D341Med (cell line): ENCODE measurements around the gene CERS4.
"Not testable (repeated sequence)": the region's sequence is repeated elsewhere in the genome, so short reads cannot be mapped to it uniquely, and the experiment has no call there.

Source experiments
- DNase-seq: peaks from one replicate; pipeline ENCODE4 v3.0.0; 2012; ENCODE audit warnings: low spot score

CERS4 gene

DNA sequence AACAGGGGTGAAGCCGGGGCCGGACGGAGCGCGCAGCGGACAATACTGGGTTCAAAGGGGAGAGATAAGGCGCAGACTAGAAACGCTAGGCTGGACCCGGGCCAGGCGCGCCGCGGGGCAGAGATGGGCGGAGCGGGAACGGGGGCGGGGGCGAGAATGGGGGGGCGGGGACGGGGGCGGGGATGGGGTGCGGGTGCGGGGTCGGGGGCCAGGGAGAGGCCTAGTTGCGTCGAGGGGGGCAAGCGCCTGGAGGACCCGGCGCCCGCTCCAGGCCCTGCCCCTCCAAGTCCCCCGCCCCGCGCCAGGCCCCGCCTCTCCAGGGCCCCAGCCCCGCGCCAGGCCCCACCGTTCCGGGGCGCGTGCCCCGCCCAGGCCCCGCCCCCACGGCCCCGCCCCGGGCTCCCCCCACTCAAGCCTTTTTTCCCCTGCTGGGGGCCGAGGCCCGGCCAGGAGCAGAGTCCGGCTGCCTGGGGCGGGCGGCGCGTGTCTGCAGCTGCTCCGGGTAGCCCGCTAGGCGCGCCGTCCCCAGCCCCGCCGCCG, at the start of gene CERS4:
Gene CERS4 (plus strand): TSS at position 449 of the 540 bp plus-strand sequence. CDS start 41,707 bp downstream, outside the sequence.
- peak; percentile 97 for DNase-seq

GRCh38 chr19:8161135-8161646, 48.0 kb upstream of the CERS4 start:
- DNase-seq = peak; percentile 41

GRCh38 chr19:8163759-8164158, 45.4 kb upstream of the CERS4 start:
- no peak for DNase-seq

GRCh38 chr19:8167985-8168384, 41.2 kb upstream of the CERS4 start:
- no peak for DNase-seq

DNA sequence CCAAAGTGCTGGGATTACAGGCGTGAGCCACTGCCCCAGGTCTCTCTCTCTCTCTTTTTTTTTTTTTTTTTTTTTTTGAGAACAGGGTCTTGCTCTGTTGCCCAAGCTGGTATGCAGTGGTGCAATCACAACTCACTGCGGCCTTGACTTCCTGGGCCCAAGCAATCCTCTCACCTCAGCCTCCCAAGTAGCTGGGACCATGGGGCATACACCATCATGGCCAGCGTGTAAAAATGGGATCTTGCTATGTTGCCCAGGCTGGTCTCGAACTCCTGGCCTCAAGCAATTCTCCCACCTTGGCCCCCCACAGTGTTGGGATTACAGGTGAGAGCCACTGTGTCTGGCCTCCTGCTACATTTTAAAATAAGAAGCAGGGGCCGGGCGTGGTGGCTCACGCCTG, 40.6 kb upstream of the CERS4 start:
- DNase-seq = no peak

DNA sequence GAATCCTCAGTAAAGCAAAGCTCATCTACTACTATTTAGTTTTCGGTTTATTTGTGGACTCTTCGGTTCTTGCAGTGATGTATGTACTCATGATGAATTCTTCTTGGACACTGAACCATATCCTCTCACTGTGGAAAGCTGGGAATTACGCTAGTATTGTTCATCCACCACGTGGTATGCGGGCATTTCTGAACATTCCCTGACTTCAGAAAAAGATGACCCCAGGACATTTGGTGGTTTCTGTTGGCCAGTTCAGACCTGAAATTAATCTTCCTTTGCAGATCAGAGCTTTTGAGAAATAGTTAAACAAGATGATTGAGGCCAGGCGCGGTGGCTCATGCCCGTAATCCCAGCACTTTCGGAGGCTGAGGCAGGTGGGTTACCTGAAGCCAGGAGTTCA, 34.5 kb upstream of the CERS4 start:
- no peak for DNase-seq

- DNase-seq = no peak
Observed at GRCh38 chr19:8180018-8180417, 29.2 kb upstream of the CERS4 start.

- DNase-seq = no peak
Observed at GRCh38 chr19:8184274-8184673, 24.9 kb upstream of the CERS4 start.

DNA sequence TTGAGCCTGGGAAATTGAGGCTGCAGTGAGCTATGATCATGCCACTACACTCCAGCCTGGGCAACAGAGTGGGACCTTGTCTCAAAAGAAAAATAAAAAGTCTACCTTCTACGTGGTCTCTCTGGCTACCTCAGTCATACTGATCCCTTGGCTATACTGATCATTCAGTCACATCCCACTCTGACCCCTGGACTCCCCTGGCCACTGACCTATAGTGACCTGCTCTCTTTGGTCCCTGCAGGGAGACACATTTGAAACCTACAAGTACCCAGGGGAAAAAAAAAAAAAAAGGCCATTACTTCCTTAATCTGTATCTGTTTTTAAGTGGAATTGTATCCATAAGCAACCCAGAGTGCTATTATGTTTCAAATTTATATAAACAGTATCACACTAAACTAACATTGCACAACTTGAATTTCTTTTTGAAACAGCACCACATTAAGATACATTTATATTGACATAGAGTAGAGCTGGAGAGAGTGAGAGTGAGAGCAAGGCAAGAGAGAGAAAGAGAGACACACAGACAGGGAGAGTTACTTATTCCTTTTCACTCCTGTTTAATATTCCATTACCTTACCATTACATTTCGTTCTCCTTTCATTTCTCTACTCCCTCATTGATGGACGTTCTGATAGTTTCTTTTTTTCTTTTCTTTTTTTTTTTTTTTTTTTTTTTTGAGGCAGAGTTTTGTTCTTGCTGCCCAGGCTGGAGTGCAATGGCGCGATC, 23.7 kb upstream of the CERS4 start:
- no peak for DNase-seq

DNA sequence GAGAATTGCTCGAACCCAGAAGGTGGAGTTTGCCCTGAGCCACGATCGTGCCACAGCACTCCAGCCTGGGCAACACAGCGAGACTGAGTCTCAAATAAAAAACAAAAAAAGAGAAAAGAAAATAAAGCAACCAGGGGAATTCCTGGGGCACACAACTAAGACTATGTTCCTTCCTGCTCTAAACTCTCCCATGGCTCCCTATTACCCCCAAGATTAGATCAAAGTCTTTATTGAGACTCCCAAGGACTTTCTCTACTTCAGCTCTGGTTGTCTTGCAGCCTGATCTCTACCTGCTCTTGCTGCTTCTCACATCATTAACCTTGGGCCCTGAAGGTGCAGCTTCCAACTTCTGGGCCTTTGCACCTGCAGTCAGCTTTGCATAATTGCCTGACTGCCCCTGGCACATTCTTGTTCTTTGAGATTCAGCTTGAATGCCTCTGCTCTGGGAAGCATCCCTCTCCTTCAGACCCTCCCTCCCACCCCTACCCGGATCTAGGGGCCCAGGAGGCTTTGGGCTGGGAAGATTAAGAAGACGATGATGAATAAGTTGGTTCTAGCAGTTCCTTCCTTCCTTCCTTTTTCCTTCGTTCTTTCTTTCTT, 16.8 kb upstream of the CERS4 start:
- DNase-seq = no peak

DNA sequence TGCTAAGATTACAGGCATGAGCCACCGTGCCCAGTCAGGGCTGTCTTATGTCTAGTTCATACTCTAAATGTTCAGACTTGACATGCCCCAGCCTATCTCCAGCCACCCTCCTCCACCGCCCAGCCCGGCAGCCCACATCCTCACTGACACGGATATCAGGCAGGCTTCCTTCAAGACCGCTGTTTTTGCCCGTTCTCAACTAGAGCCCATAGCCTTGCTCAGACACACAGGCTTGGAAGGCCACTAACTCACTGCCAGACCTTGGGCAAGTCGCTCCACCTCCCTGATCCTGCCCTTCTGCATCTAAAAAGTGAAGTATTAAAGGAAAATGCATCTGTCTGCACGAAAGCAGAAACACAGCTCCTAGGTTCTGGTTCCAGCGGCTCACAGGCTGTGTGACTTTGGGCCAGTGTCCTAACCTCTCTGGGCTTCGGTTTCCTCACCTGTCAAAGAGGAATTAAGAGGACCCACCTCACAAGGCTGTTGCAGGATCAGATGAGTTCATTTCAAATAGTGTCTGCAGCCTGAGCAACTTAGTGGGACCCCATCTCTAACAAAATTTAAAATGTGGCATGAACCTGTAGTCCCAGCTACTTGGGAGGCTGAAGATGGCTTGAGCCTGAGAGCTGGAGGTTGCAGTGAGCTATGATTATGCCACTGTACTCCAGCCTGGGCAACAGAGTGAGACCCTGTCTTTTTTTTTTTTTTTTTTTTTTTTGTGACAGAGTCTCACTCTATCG, 14.5 kb upstream of the CERS4 start:
- DNase-seq = no peak

DNA sequence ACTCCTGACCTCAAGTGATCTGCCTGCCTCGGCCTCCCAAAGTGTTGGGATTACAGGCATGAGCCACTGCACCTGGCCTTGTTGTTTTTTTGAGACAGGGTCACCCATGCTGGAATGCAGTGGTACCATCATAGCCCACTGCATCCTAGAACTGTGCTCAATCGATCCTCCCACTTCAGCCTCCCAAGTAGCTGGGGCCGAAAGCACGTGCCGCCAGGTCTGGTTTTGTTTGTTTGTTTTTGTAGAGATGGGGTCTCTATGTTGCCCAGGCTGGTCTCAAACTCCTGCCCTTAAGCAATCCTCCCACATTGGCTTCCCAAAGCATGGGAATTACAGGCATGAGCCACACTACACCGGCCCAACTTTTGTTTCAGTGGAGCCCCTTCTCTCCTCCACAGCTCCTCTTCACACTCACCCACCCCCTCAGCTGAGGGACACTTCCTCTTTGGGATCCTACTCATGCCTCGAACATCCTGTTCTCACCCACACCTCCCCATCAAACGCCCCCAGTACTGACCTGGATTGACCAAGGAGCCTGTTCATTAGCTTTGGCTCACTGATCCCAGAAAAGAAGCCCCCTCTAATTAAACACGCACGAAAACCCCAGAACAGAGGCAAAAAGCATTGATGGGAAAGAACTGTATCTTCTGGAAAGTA, 12.8 kb upstream of the CERS4 start:
- DNase-seq = no peak

DNA sequence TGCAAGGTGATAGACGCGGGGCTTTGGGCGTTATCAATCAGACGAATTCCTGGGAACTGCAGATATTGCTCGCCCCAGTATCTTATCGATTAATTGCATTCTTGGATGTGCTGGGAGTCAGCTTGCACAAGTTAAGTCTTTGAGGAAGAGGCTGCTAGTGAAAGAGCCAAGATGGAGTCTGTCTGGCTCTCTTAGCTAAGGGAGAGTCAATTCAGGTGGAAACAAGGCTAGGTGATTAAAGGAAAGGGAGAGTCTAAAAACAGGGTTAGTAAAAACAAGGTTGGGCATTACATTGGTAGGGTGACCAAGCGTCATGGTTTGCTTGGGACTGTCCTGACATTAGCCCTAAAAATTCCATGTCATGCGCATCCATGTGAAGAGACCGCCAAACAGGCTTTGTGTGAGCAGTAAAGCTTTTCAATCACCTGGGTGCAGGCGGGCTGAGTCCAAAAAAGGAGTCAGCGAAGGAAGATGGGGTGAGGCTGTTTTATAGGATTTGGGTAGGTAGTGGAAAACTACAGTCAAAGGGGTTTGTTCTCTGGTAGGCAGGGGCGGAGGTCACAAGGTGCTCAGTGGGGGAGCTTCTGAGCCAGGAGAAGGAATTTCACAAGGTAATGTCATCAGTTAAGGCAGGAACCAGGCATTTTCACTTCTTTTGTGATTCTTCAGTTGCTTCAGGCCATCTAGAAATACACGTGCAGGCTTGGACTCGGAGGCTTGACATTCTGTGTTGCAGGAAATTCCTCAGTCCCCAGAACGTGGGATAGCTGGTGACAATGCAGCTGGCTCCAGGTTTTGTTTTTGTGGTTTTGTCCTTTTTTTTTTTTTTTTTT, 5.7 kb upstream of the CERS4 start:
- not testable (repeated sequence) for DNase-seq

DNA sequence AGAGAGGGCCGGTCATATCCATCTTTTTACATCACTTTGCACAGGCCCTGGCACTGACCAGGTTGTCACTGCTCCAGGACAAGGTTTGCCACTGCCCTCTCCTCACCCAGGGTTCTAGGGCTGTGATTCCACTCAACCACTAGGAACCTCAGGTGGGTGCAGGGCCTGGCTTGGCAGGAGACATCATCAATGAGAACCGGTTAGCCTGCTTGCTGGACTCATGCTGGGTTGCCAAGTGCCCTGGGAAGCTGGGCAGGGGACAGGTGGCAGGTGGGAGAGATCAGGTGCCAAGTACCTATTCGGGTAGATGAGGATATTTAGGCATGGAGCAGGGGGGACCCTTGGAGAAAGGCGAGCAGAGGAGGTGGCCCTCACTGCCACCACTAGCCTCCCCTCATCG, 4.2 kb upstream of the CERS4 start:
- peak; percentile 29 for DNase-seq

DNA sequence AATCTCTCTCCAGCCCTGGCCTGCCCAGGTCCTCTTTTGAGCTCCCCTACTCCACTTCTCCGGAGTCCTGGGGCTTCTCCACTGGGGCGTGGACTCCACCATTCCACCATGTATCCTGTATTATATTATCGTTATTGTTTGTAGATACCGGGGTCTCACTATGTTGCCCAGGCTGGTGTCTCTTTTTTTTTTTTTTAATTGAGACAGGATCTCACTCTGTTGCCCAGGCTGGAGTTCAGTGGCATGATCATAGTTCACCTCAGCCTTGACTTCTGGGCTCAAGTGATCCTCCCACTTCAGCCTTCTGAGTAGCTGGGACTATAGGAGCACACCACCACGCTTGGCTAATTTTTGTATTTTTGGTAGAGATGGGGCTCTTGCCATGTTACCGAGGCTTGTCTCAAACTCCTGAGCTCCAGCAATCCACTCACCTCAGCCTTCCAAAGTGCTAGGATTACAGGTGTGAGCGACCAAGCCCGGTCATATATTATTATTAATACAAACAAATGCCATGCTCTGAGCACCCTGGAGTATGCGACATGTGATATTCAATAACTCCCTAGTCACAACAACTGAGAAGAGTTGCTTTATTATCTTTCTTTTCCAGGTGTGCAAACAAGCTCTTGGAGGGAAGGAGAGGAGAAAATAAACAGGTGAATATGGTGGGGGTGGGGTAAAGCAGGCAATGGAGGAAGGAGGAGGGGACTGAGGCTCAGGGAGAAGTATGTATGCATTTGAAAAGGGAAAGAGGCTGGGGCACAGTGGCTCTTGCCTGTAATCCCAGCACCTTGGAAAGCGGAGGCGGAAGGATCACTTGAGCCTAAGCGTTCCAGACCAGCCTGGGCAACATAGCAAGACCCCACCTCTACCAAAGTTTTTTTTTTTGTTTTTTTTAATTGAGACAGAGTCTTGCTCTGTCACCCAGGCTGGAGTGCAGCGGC, 2.8 kb upstream of the CERS4 start:
- DNase-seq = no peak

- not testable (repeated sequence) for DNase-seq
Observed at GRCh38 chr19:8207326-8207725, 1.8 kb upstream of the CERS4 start.

GRCh38 chr19:8208119-8208921, 850 bp upstream of the CERS4 start:
- peak; percentile 30 for DNase-seq

DNA sequence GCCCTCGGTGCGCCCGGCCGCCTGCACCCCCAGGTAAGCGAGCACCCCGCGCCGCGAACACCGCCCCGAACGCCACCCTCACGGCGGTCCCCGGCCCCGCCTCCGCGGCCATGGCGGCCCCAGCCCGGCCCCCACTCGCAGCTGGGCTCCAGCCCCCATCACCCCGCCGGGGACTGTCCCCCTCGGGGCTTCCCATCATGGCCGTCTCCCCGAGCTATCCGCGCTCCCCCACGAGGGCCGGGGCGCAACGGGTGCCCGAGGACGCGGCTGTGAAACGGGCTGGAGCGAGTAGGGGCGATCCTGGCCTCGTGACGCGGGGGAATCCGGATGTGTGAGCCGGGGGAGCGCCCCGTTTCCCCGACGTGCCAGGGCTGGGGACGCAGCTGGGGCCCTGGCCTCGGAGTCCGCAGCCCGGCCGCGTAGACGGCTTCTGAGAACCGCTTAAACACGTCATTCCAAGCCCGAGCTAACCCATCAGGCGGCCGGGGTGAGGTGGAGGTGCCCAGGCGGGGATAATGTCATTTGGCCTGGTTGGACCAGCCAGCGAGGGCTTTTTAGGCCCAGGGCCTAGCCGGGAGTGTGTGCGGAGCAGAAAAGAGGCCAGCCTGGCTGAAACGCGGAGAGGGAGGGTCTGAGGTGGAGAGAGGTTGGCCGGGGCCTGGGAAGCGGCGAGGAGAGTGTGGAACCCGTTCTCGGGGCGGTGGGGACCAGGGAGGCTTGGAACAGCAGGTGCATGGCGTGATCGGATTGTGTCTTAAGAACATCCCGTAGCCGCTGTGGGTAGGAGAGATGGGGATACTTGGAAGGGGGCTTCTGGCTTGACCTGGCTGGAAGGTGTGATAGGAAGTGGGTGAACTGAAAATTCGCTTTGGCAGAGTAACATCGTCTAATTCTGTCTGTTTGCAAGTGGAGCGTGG, 550 bp downstream of the CERS4 start:
- DNase-seq = peak; percentile 60
